Measurements from ENCODE around the gene FPR1. TPM values are rescaled to one million over a fixed set of nuclear protein-coding genes. Genes with fewer than 3 reads are reported as not detected.

Gene FPR1
- total RNA-seq, 1 donor from 2014 or later: not detected

DNA sequence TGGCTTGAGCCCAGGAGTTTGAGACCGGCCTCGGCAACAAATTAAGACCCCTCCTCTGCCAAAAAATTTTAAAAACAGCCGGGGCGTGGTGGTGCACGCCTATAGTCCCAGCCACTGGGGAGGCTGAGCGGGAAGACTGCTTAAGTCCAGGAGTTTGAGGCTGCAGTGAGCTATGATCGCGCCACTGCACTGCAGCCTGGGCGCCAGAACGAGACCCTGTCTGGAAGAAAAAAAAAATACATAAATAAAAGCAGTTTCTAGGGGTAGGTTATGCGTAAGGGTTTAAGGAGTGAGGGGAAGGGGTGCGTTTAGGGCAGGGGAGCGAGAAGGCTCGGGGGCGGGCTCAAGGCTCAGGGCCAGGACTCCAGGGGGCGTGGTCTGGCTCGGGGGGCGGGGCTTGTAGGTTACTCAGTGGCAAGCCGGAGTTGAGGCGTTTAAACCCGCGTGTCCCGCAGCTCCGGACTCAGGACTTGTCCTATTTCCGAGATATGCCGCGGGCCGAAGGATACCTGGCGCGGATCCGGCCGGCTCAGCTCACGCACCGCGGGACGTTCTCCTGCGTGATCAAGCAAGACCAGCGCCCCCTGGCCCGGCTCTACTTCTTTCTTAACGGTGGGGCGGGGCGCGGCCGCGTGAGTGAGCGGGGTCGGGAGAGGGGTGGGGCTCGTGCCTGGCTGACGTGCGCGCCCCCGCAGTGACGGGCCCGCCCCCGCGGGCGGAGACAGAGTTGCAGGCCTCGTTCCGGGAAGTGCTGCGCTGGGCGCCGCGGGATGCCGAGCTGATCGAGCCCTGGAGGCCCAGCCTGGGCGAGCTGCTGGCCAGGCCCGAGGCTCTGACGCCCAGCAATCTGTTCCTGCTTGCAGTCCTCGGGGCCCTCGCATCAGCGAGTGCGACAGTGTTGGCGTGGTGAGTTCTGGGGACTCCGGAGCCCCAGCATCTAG, 47.8 kb downstream of the FPR1 start:
- peak overlapping the region; percentile 90 for H3K4me3 Mint-ChIP-seq (ENCODE audit: unreplicated experiment)
- H3K27ac Mint-ChIP-seq (ENCODE audit: unreplicated experiment): peak overlapping the region; percentile 82
- peaks cover 18% of the 10 kb centered on the region for H3K27me3 Mint-ChIP-seq (ENCODE audit: unreplicated experiment)
- peaks cover 9% of the 10 kb centered on the region for H3K4me1 Mint-ChIP-seq (ENCODE audit: low read depth, unreplicated experiment)
- peak; percentile 97 for DNase-seq
- H3K9me3 Mint-ChIP-seq (ENCODE audit: unreplicated experiment): peaks cover 18% of the 10 kb centered on the region
- H3K36me3 Mint-ChIP-seq (ENCODE audit: unreplicated experiment): peaks cover 12% of the 10 kb centered on the region
- TF ChIP-seq, protein P1, sequence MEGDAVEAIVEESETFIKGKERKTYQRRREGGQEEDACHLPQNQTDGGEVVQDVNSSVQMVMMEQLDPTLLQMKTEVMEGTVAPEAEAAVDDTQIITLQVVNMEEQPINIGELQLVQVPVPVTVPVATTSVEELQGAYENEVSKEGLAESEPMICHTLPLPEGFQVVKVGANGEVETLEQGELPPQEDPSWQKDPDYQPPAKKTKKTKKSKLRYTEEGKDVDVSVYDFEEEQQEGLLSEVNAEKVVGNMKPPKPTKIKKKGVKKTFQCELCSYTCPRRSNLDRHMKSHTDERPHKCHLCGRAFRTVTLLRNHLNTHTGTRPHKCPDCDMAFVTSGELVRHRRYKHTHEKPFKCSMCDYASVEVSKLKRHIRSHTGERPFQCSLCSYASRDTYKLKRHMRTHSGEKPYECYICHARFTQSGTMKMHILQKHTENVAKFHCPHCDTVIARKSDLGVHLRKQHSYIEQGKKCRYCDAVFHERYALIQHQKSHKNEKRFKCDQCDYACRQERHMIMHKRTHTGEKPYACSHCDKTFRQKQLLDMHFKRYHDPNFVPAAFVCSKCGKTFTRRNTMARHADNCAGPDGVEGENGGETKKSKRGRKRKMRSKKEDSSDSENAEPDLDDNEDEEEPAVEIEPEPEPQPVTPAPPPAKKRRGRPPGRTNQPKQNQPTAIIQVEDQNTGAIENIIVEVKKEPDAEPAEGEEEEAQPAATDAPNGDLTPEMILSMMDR (IDR thresholded peaks at IDR 0.05; ENCODE audit: partially characterized antibody, unreplicated experiment): no peak

DNA sequence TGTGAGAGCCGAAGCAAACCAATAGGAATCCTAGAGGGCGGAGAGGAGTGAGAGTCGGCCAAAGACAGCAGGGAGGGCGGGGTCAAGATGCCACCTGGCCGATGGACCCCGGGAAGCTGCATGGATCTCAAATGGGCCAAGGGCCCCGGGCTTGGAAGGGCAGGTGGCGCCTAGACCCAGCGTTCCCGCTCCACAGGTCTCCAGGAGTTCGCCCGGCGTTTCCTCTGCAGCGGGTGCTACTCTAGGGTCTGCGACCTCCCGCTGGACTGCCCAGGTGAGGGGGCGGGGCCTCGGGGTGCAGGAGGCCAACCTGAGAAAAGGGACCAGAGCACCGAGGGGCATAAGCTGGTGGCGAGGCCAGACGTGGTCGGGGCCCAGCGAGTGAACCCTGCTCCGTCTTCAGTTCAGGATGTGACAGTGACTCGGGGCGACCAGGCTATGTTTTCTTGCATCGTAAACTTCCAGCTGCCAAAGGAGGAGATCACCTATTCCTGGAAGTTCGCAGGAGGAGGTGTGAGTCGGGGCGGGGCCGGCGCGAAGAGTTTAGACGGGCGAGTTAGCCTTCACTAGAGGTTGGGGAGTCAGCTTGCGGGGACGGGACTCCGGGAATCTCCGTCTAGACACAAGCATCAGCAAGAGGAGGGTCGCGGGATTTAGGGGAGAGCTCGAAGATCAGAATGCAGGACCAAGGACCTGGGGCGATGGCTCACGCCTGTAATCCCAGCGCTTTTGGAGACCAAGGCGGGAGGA, 48.7 kb downstream of the FPR1 start:
- DNase-seq: no peak
- peaks cover 17% of the 10 kb centered on the region for H3K27me3 Mint-ChIP-seq (ENCODE audit: unreplicated experiment)
- H3K4me1 Mint-ChIP-seq (ENCODE audit: low read depth, unreplicated experiment): peaks cover 9% of the 10 kb centered on the region
- peak overlapping the region; percentile 87 for H3K4me3 Mint-ChIP-seq (ENCODE audit: unreplicated experiment)
- H3K27ac Mint-ChIP-seq (ENCODE audit: unreplicated experiment): peak overlapping the region; percentile 56
- TF ChIP-seq, protein P1 (IDR thresholded peaks at IDR 0.05; ENCODE audit: partially characterized antibody, unreplicated experiment): no peak
- peaks cover 18% of the 10 kb centered on the region for H3K36me3 Mint-ChIP-seq (ENCODE audit: unreplicated experiment)
- peaks cover 21% of the 10 kb centered on the region for H3K9me3 Mint-ChIP-seq (ENCODE audit: unreplicated experiment)

DNA sequence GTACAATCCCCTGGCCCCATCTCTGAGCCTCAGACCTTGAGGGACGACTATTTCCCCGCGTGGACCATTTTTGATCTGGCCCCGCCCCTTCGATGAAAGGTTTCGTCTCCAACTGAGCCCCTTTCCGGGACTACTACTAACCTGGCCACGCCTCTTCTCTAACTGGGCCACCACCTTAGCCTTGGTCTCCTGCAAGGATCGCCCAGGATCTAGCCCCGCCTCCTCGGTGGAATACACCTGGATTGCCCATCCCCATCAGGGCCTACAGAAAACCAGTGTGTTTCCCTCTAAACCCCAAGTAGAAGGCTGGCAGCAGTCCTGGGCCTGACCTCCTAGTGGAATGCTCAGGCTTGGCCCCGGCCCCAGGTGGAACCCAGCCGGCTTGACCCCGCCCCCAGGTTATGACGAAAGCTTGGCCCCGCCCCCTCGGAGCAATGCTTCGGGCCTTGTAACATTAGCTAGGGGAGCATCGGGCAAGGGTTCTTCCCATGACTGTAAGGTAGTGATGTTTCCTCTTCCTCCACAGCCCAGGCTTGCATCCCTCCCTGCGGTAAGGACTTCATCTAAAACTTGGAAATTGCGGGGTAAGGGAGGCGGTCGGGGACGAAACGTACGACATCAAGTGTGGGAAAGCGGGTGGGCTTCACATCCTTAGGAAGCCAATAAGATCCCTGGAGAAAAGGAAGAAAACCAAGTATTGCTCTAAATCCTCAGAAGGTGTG, 49.4 kb downstream of the FPR1 start:
- peaks cover 20% of the 10 kb centered on the region for H3K36me3 Mint-ChIP-seq (ENCODE audit: unreplicated experiment)
- H3K4me1 Mint-ChIP-seq (ENCODE audit: low read depth, unreplicated experiment): peaks cover 9% of the 10 kb centered on the region
- H3K4me3 Mint-ChIP-seq (ENCODE audit: unreplicated experiment): peak overlapping the region; percentile 77
- TF ChIP-seq, protein P1 (IDR thresholded peaks at IDR 0.05; ENCODE audit: partially characterized antibody, unreplicated experiment): no peak
- peak; percentile 70 for DNase-seq
- peaks cover 19% of the 10 kb centered on the region for H3K9me3 Mint-ChIP-seq (ENCODE audit: unreplicated experiment)
- peaks cover 17% of the 10 kb centered on the region for H3K27me3 Mint-ChIP-seq (ENCODE audit: unreplicated experiment)
- H3K27ac Mint-ChIP-seq (ENCODE audit: unreplicated experiment): no peak overlapping the region

DNA sequence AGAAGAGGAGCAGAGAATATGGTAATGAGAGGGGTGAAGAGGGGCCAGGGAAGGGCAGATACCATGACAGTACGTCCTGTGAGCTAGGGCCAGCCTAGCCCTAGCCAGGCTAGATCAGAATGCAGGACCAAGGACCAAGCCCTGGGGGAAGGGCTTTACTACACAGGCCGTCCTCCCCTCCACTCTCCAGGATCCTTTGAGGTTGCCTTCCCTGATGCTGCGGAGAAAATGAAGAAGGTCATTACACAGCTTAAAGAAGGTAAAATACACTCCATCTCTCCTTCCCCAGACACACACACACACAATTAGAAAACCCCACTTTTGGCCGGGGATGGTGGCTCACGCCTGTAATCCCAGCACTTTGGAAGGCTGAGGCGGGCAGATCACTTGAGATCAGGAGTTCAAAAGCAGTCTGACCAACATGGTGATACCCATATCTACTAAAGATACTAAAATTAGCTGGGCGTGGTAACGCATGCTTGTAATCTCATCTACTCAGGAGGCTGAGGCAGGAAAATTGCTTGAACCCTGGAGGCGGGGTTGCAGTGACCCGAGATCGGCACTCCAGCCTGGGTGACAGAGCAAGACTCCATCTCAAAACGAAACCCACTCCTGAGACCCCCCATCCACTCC, 50.1 kb downstream of the FPR1 start:
- Mint-ChIP-seq H3K36me3 (ENCODE audit: unreplicated experiment) (peaks cover 22% of the 10 kb centered on the region), H3K9me3 (ENCODE audit: unreplicated experiment) (peaks cover 19% of the 10 kb centered on the region), H3K4me3 (ENCODE audit: unreplicated experiment) (no peak overlapping the region), H3K27ac (ENCODE audit: unreplicated experiment) (no peak overlapping the region), H3K4me1 (ENCODE audit: low read depth, unreplicated experiment) (peaks cover 9% of the 10 kb centered on the region), H3K27me3 (ENCODE audit: unreplicated experiment) (peaks cover 17% of the 10 kb centered on the region)
- no peak for DNase-seq
- TF ChIP-seq, protein P1 (IDR thresholded peaks at IDR 0.05; ENCODE audit: partially characterized antibody, unreplicated experiment): no peak

Measured in glutamatergic neuron (in vitro differentiated cells).